MCF 10A (cell line): Measurements from ENCODE around the gene C16orf96. TPM values are rescaled to one million over a fixed set of nuclear protein-coding genes. Genes with fewer than 3 reads are reported as not detected.

Experiments used
- BruUV-seq: library from RNA; stranded (reverse); fragments of 400-500 nt; replicated peaks from 2 replicates; lab custom pipeline; 2021; lab: Mats Ljungman, UMichigan
- CTCF ChIA-PET: fragments of 300-600 bp; sonication (Branson Sonifier 250); formaldehyde crosslinking; extraction: SDS; loops from one replicate; lab custom pipeline; 2021; ENCODE audit warnings: antibody characterized with exemption, inconsistent platforms; lab: Yijun Ruan, JAX
- POLR2A ChIA-PET: fragments of 300-600, 350-650 bp; sonication (Branson Sonifier 250); formaldehyde crosslinking; extraction: SDS; loops from one replicate; lab custom pipeline; 2020; ENCODE audit warnings: antibody characterized with exemption, inconsistent platforms; lab: Yijun Ruan, JAX
- DNase-seq: peaks from one replicate; pipeline ENCODE4 v3.0.0-alpha.2; 2018; ENCODE audit not compliant: unreplicated experiment
- H3K27ac Mint-ChIP-seq: one replicate; pipeline ENCODE4 v1.8.0; 2022; ENCODE audit warnings: mild to moderate bottlenecking, low read depth, mixed read lengths; ENCODE audit not compliant: unreplicated experiment
- H3K27me3 Mint-ChIP-seq: one replicate; pipeline ENCODE4 v1.8.0; 2022; ENCODE audit warnings: mixed read lengths; ENCODE audit not compliant: insufficient read depth, unreplicated experiment
- H3K36me3 Mint-ChIP-seq: one replicate; pipeline ENCODE4 v1.8.0; 2022; ENCODE audit warnings: mild to moderate bottlenecking, moderate library complexity, mixed read lengths; ENCODE audit not compliant: insufficient read depth, unreplicated experiment
- H3K4me1 Mint-ChIP-seq: one replicate; pipeline ENCODE4 v1.8.0; 2022; ENCODE audit warnings: mixed read lengths; ENCODE audit not compliant: insufficient read depth, unreplicated experiment
- H3K4me3 Mint-ChIP-seq: one replicate; pipeline ENCODE4 v1.8.0; 2022; ENCODE audit warnings: mild to moderate bottlenecking, moderate library complexity, mixed read lengths; ENCODE audit not compliant: unreplicated experiment
- H3K9me3 Mint-ChIP-seq: one replicate; pipeline ENCODE4 v1.8.0; 2022; ENCODE audit warnings: mixed read lengths; ENCODE audit not compliant: unreplicated experiment
- CTCF ChIP-seq: fragments of 200-600 bp; IDR thresholded peaks from one replicate; pipeline ENCODE4 v1.8.0; 2022; ENCODE audit warnings: antibody characterized with exemption, mild to moderate bottlenecking; ENCODE audit not compliant: unreplicated experiment
- intact Hi-C: fragments of 100-400 bp; cut with micrococcal nuclease; formaldehyde crosslinking; loops from 2 replicates; pipeline ENCODE4 v1.14.1; 2022
- total RNA-seq: library from RNA; stranded (reverse); gene quantifications from 2 replicates; pipeline ENCODE4 v1.2.3, GENCODE V29; 2022

Gene C16orf96
- total RNA-seq, 1 experiment from 2014 or later: not detected

DNA sequence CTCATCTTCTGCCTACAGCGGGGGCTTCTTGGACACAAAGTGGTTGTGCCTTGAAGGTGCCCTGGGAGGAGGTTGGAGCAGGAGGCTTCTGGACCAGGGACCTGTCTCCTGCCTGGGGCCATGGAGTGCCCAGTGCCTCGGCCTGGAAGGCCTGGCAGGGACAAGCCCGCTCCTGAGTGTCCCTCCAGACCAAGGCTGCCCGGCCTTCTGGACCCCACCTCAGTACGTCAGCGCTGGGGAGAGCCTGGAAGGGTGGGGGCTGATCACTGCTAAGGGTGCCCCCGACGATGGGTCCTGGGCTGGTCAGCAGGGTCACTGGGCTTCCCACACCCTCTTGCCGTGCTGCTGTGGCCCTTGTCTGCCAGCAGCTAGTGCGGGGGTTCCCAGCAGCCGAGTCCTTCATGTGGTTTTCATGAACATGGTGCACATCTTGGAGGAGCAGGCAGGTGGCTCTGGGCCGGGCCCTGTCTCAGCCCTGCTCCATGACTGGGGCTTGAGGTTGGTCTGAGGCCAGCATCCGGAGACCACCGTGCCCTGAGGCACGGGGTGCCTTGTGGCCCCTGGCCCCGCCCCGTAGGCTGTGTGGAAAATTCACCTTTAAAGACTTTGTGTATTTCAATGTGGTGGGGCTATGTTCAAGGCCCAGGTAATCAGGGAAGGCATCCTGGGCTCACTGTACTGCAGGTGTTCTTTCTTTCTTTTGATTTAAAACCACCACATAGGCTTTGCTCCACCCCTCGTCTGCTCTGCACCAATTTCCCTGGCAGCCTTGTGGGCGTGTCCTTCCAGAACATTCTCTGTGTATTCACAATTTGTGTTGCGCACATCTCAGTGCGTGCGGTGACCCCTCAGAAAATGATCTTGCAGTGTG is 90.9 kb downstream of the C16orf96 start:
- CTCF ChIA-PET: interaction anchor here (0.6 kb wide), 1 partner anchor 102 kb away, joined by 5 read pairs; no protein-coding TSS in a partner anchor
- no peak overlapping the region for H3K27ac Mint-ChIP-seq

GRCh38 chr16:4647644-4647980 is 91.5 kb downstream of the C16orf96 start:
- intact Hi-C loops: no loop called here
- Mint-ChIP-seq H3K27me3 (no peaks in the 10 kb centered on the region), H3K27ac (no peak overlapping the region), H3K4me1 (no peaks in the 10 kb centered on the region), H3K9me3 (no peaks in the 10 kb centered on the region), H3K36me3 (peaks cover 20% of the 10 kb centered on the region), H3K4me3 (no peak overlapping the region)
- TF ChIP-seq CTCF: no peak
- DNase-seq: no peak
- BruUV-seq: no TSS peak
- CTCF ChIA-PET: interaction anchor here (0.6 kb wide), 1 partner anchor 102 kb away, joined by 5 read pairs; no protein-coding TSS in a partner anchor
- POLR2A ChIA-PET: no interaction called here

More for the DNA sequence above, 90.9 kb downstream of the C16orf96 start:
- Mint-ChIP-seq H3K4me1 (no peaks in the 10 kb centered on the region), H3K4me3 (no peak overlapping the region), H3K27me3 (no peaks in the 10 kb centered on the region), H3K36me3 (peaks cover 17% of the 10 kb centered on the region), H3K9me3 (no peaks in the 10 kb centered on the region)
- POLR2A ChIA-PET: no interaction called here
- DNase-seq: no peak
- intact Hi-C loops: no loop called here
- no peak for TF ChIP-seq CTCF
- no TSS peak for BruUV-seq

GRCh38 chr16:4648917-4649316 is 92.8 kb downstream of the C16orf96 start:
- DNase-seq: no peak
- H3K27ac Mint-ChIP-seq: no peak overlapping the region
- no peak overlapping the region for H3K4me3 Mint-ChIP-seq
- ChIA-PET CTCF (interaction anchor here (0.6 to 1.8 kb wide), 2 partner anchors 25 to 29 kb away, joined by 3 to 8 read pairs; partner anchors contain the start of gene MGRN1), POLR2A (interaction anchor here (1.8 kb wide), 1 partner anchor 23 kb away, joined by 8 read pairs; no protein-coding TSS in a partner anchor)
- H3K36me3 Mint-ChIP-seq: peaks cover 33% of the 10 kb centered on the region
- intact Hi-C loops: no loop called here
- no peaks in the 10 kb centered on the region for H3K9me3 Mint-ChIP-seq
- no TSS peak for BruUV-seq
- H3K27me3 Mint-ChIP-seq: no peaks in the 10 kb centered on the region
- no peak for TF ChIP-seq CTCF
- H3K4me1 Mint-ChIP-seq: no peaks in the 10 kb centered on the region

- no TSS peak for BruUV-seq
- ChIA-PET POLR2A (interaction anchor here (1.8 kb wide), 1 partner anchor 24 kb away, joined by 8 read pairs; no protein-coding TSS in a partner anchor), CTCF (interaction anchor here (0.6 to 1.9 kb wide), 17 partner anchors 8 to 990 kb away, joined by 3 to 9 read pairs (median 4); partner anchors contain the start of genes C16orf96 and MGRN1)
- DNase-seq: no peak
- no peak for TF ChIP-seq CTCF
- H3K4me1 Mint-ChIP-seq: no peaks in the 10 kb centered on the region
- no peaks in the 10 kb centered on the region for H3K9me3 Mint-ChIP-seq
- no peak overlapping the region for H3K4me3 Mint-ChIP-seq
- intact Hi-C loops: no loop called here
- peaks cover 41% of the 10 kb centered on the region for H3K36me3 Mint-ChIP-seq
- H3K27me3 Mint-ChIP-seq: no peaks in the 10 kb centered on the region
- no peak overlapping the region for H3K27ac Mint-ChIP-seq
These were observed 93.8 kb downstream of the C16orf96 start for GRCh38 chr16:4649744-4650442.
